ENCODE results near the gene STEAP4.
"Not testable (repeated sequence)": the region's sequence is repeated elsewhere in the genome, so short reads cannot be mapped to it uniquely, and the experiment has no call there.

The STEAP4 gene

GRCh38 chr7:88311675-88312036, 5.0 kb upstream of the STEAP4 start:
- DNase-seq = no peak

GRCh38 chr7:88310956-88311674, 4.4 kb upstream of the STEAP4 start:
- DNase-seq = no peak

- DNase-seq = no peak
These were observed 3.1 kb upstream of the STEAP4 start for GRCh38 chr7:88309819-88310218.

- DNase-seq = no peak
These were observed 1.1 kb upstream of the STEAP4 start for GRCh38 chr7:88307823-88308222.

DNA sequence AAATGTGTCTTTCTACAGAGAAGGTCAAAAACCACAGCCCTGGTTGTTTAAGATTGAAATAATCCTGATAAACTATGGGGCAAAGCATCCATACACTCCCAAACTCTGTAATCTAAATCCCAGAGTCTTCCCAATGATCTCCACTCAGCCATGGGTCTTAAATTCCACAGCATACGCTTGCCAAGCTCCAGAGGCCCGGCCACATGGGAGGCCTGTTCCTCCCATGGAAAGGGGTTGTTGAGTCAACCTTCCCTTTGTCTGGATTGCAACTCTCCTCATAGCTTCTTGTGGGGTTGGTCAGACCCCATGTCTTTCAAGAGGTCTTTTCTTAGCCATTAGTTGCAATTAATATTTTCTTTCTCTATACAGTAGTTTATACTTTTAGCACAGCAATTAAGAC, 718 bp upstream of the STEAP4 start:
- DNase-seq = no peak

GRCh38 chr7:88305044-88305443, 1.6 kb downstream of the STEAP4 start:
- DNase-seq = no peak

GRCh38 chr7:88302486-88302885, 4.2 kb downstream of the STEAP4 start:
- no peak for DNase-seq

GRCh38 chr7:88301924-88302323, 4.8 kb downstream of the STEAP4 start:
- DNase-seq = no peak

- no peak for DNase-seq
These were observed 6.2 kb downstream of the STEAP4 start for GRCh38 chr7:88300401-88300945.

DNA sequence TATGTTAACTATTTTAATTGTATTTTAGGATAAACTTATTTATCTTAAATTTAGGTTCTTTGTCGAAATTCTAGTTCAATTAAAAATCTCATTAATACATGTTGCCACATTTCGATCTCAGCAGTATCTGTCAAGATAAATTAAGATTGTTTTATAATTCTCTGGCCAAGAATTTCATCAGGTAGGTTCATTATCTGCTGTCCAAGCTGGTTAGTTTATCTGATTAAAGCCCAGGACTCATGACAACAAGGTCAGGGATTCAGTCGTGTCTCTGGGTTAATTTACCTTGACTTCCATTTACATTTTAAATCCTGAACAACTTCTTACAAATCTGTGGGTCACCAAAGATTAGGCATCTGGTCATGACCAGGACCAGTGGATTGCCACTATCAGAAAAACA, 7.6 kb downstream of the STEAP4 start:
- no peak for DNase-seq

DNA sequence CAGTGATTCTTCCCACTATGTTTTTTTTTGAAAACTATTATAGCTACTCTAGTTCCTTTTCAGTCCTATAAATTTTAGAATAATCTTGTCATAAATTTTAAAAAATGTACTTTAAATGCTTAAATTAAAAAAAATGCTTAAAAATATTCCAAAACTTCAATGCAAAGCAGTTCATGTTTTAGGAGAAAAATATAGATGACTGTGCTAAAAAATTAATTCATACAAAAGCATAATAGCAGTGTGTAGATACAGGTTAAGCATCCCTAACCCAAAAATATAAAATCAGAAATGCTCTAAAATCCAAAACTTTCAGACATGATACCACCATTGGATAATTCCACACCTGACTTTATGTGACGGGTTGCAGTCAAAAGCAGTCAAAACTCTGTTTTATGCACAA, 12.8 kb downstream of the STEAP4 start:
- DNase-seq = no peak

DNA sequence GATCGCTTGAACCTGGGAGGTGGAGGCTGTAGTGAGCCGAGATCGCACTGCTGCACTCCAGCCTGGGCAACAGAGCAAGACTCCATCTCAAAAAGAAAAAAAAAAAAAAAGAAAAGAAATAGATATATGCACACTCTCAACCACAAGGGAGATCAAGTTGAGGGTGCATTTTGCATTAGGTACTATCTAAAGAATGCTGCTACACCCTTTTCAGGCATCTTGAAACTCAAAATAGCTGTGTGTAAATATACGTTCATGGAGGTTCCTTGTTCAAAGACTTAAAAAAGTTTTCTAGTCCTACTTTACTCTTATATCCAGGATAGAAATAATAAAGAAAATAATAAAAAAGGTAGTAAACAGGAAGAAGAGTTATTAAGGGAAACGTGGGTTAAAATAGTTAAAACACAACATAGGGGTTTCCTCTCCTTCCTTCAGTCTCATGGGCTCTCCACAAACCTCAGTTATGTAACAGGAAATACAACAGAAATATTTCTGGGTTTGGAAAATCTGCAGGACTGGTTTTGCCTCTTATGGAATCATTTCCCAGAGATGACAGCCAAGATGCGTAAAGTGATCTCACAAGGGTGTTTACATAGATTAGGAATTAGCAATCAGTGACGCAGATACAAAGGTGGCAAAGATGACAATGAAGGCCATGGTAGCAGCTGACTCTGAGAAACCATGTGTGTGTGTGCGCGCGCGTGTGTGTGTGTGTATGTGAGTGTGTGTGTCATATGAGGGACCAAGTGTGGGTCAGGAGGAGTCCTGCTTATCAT, 15.1 kb downstream of the STEAP4 start:
- DNase-seq = no peak

DNA sequence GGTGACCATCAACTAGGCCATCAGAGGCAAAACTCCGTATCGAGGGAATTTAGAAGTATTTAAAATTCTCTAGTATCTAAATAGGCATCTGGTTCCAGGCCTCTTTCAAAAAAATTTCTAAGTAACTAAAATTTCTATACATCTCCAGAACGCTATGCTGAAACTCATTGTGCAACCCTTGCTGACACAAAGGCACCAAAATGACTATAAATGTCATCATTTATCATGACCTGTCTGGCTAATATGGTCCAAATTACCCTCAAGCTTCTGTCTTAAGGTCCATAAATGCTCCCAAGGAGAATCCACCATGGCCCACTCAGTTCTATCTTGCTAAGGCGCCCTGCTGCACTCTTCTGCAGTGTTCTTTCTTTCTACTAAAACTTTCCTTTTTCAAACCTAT, 16.2 kb downstream of the STEAP4 start:
- no peak for DNase-seq

DNA sequence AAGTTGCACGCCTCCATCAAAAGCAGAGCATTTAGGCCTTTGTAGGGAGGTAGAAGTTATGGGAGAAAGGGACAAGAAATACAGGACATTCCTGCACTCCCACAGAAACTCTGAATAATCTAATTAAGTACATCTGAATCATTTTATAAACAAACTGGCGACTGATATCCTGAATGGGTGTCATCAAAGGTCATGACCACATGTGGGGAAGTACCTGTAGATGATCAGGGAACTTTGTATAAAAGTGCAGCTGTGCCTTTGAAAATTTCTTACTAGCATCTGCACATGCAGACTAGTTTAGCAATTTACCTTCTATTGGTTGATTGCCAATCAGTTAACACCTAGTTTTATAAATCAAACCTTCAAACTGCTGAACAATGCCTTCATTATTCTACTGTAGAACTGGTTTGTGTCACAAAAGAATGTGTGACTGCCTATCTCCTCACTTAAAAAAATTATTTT, 17.1 kb downstream of the STEAP4 start:
- DNase-seq = no peak

- no peak for DNase-seq
These were observed 24.9 kb downstream of the STEAP4 start for GRCh38 chr7:88281749-88282148.

GRCh38 chr7:88280801-88281200, 25.9 kb downstream of the STEAP4 start:
- DNase-seq = no peak

- DNase-seq = no peak
These were observed 27.4 kb downstream of the STEAP4 start for GRCh38 chr7:88279323-88279722.

GRCh38 chr7:88278881-88279280, 27.8 kb downstream of the STEAP4 start:
- no peak for DNase-seq

- DNase-seq = no peak
These were observed 30.0 kb downstream of the STEAP4 start for GRCh38 chr7:88276605-88277153.

GRCh38 chr7:88274856-88275255, 31.8 kb downstream of the STEAP4 start:
- DNase-seq = not testable (repeated sequence)

- no peak for DNase-seq
These were observed 37.1 kb downstream of the STEAP4 start for GRCh38 chr7:88269586-88269985.

DNA sequence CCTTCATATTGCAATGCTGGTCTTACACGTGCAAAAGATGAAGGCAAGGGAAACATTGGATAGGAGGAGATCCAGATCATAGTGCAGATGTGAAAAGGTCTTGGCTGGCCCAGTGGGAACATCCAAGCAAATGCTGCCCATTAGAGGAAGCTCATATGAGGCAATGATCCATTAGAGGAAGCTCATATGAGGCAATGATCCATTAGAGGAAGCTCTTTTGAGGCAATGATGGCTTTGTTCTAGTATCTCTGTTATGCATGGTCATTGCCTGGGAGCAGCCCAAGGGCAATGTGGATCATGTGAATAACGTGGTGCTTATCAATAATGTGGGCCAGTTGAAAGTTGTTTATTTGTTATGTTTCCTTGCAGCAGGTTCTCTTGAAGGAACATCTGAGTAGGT, 37.8 kb downstream of the STEAP4 start:
- no peak for DNase-seq

GRCh38 chr7:88268051-88268450, 38.6 kb downstream of the STEAP4 start:
- DNase-seq = no peak

GRCh38 chr7:88267421-88267820, 39.3 kb downstream of the STEAP4 start:
- DNase-seq = no peak

All from DMS 273 treated with DMSO at 0.1 percent for 48 hours (cell line).